Measurements from ENCODE around the gene DAZAP1. TPM values are rescaled to one million over a fixed set of nuclear protein-coding genes. Genes with fewer than 3 reads are reported as not detected.

Gene DAZAP1
- total RNA-seq, 1 experiment from 2014 or later = 360 TPM

- TF ChIP-seq MAX (CRISPR knock-in tag; IDR thresholded peaks at IDR 0.05) (peak; percentile 84), MYBL2 (CRISPR knock-in tag; IDR thresholded peaks at IDR 0.05) (peak; percentile 34; the same call in 1 of the 2 replicates), KAT7 (CRISPR knock-in tag; IDR thresholded peaks at IDR 0.05; ENCODE audit: borderline replicate concordance) (no peak), GTF2I (CRISPR knock-in tag; conservative IDR thresholded peaks at IDR 0.05) (no peak), SOX15 (CRISPR knock-in tag; IDR thresholded peaks at IDR 0.05) (no peak), ZNF317 (CRISPR knock-in tag; IDR thresholded peaks at IDR 0.05; ENCODE audit: borderline replicate concordance, low read depth) (no peak), ZNF138 (CRISPR knock-in tag; conservative IDR thresholded peaks at IDR 0.05) (no peak; the same call in 1 of the 2 replicates), PRDM15 (CRISPR knock-in tag; IDR thresholded peaks at IDR 0.05) (no peak), RELA (CRISPR knock-in tag; IDR thresholded peaks at IDR 0.05; ENCODE audit: borderline replicate concordance) (no peak), ZNF423 (CRISPR knock-in tag; IDR thresholded peaks at IDR 0.05) (no peak), NFATC4 (CRISPR knock-in tag; IDR thresholded peaks at IDR 0.05) (no peak), ZNF671 (CRISPR knock-in tag; IDR thresholded peaks at IDR 0.05) (no peak), IRF2 (CRISPR knock-in tag; IDR thresholded peaks at IDR 0.05; ENCODE audit: borderline replicate concordance, low read depth) (no peak)
- TF ChIP-seq, protein P1, sequence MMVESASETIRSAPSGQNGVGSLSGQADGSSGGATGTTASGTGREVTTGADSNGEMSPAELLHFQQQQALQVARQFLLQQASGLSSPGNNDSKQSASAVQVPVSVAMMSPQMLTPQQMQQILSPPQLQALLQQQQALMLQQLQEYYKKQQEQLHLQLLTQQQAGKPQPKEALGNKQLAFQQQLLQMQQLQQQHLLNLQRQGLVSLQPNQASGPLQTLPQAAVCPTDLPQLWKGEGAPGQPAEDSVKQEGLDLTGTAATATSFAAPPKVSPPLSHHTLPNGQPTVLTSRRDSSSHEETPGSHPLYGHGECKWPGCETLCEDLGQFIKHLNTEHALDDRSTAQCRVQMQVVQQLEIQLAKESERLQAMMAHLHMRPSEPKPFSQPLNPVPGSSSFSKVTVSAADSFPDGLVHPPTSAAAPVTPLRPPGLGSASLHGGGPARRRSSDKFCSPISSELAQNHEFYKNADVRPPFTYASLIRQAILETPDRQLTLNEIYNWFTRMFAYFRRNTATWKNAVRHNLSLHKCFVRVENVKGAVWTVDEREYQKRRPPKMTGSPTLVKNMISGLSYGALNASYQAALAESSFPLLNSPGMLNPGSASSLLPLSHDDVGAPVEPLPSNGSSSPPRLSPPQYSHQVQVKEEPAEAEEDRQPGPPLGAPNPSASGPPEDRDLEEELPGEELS (CRISPR knock-in tag; IDR thresholded peaks at IDR 0.05) = no peak
- TF ChIP-seq, protein P2, sequence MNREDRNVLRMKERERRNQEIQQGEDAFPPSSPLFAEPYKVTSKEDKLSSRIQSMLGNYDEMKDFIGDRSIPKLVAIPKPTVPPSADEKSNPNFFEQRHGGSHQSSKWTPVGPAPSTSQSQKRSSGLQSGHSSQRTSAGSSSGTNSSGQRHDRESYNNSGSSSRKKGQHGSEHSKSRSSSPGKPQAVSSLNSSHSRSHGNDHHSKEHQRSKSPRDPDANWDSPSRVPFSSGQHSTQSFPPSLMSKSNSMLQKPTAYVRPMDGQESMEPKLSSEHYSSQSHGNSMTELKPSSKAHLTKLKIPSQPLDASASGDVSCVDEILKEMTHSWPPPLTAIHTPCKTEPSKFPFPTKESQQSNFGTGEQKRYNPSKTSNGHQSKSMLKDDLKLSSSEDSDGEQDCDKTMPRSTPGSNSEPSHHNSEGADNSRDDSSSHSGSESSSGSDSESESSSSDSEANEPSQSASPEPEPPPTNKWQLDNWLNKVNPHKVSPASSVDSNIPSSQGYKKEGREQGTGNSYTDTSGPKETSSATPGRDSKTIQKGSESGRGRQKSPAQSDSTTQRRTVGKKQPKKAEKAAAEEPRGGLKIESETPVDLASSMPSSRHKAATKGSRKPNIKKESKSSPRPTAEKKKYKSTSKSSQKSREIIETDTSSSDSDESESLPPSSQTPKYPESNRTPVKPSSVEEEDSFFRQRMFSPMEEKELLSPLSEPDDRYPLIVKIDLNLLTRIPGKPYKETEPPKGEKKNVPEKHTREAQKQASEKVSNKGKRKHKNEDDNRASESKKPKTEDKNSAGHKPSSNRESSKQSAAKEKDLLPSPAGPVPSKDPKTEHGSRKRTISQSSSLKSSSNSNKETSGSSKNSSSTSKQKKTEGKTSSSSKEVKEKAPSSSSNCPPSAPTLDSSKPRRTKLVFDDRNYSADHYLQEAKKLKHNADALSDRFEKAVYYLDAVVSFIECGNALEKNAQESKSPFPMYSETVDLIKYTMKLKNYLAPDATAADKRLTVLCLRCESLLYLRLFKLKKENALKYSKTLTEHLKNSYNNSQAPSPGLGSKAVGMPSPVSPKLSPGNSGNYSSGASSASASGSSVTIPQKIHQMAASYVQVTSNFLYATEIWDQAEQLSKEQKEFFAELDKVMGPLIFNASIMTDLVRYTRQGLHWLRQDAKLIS (CRISPR knock-in tag; IDR thresholded peaks at IDR 0.05; ENCODE audit: borderline replicate concordance) = no peak
- TF ChIP-seq, protein P3, sequence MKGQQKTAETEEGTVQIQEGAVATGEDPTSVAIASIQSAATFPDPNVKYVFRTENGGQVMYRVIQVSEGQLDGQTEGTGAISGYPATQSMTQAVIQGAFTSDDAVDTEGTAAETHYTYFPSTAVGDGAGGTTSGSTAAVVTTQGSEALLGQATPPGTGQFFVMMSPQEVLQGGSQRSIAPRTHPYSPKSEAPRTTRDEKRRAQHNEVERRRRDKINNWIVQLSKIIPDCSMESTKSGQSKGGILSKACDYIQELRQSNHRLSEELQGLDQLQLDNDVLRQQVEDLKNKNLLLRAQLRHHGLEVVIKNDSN (CRISPR knock-in tag; IDR thresholded peaks at IDR 0.05) = peak; percentile 96
Observed at GRCh38 chr19:1478934-1479707, 71.7 kb downstream of the DAZAP1 start, which contains the start of gene C19orf25 (continued).
